HG03469 (cell line): ENCODE results near the gene KLK1.
"Not testable (repeated sequence)": the region's sequence is repeated elsewhere in the genome, so short reads cannot be mapped to it uniquely, and the experiment has no call there.

Experiments
- ATAC-seq: cut with Tn5 transposase; IDR thresholded peaks from one replicate; pipeline ENCODE4 v1.9.1; 2021; ENCODE audit warnings: mild to moderate bottlenecking, moderate library complexity, moderate number of reproducible peaks; ENCODE audit not compliant: unreplicated experiment

The KLK1 gene

DNA sequence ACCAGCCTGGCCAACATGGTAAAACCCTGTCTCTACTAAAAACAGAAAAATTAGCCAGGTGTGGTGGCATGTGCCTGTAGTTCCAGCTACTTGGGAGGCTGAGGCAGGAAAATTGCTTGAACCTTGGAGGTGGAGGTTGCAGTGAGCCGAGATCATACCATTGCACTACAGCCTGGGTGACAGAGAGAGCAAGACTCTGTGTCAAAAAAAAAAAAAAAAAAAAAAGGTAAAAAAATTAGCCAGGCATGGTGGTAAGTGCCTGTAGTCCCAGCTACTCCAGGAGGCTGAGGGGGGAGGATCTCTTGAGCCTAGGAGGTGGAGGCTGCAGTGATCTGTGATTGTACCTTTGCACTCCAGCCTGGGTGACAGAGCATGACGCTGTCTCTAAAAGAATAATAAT, 53.4 kb downstream of the KLK1 start, which contains the start of gene GPR32:
GPR32 (plus strand) TSS at position 301 of the 400 bp plus-strand sequence. CDS start 137 bp downstream, outside the sequence.
- not testable (repeated sequence) for ATAC-seq
